Measurements from ENCODE around the gene DIS3L2.
"Not testable (repeated sequence)": the region's sequence is repeated elsewhere in the genome, so short reads cannot be mapped to it uniquely, and the experiment has no call there.

DNA sequence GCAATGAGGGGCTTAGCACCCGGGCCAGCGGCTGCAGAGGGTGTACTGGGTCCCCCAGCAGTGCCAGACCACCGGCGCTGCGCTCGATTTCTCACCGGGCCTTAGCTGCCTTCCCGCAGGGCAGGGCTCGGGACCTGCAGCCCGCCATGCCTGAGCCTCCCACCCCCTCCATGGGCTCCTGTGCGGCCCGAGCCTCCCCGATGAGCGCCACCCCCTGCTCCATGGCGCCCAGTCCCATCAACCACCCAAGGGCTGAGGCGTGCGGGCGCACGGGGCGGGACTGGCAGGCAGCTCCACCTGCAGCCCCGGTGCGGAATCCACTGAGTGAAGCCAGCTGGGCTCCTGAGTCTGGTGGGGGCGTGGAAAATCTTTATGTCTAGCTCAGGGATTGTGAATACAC lies 404.9 kb downstream of the DIS3L2 start:
- TF ChIP-seq, protein P1, sequence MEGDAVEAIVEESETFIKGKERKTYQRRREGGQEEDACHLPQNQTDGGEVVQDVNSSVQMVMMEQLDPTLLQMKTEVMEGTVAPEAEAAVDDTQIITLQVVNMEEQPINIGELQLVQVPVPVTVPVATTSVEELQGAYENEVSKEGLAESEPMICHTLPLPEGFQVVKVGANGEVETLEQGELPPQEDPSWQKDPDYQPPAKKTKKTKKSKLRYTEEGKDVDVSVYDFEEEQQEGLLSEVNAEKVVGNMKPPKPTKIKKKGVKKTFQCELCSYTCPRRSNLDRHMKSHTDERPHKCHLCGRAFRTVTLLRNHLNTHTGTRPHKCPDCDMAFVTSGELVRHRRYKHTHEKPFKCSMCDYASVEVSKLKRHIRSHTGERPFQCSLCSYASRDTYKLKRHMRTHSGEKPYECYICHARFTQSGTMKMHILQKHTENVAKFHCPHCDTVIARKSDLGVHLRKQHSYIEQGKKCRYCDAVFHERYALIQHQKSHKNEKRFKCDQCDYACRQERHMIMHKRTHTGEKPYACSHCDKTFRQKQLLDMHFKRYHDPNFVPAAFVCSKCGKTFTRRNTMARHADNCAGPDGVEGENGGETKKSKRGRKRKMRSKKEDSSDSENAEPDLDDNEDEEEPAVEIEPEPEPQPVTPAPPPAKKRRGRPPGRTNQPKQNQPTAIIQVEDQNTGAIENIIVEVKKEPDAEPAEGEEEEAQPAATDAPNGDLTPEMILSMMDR (conservative IDR thresholded peaks at IDR 0.05; ENCODE audit: low read depth, low read length) = not testable (repeated sequence)
- not testable (repeated sequence) for TF ChIP-seq POLR2A (IDR thresholded peaks at IDR 0.05; ENCODE audit: low read depth, low read length); CEBPB (IDR thresholded peaks at IDR 0.05; ENCODE audit: low read depth, low read length); ELK1 (IDR thresholded peaks at IDR 0.05; ENCODE audit: borderline replicate concordance, low read depth, low read length); BHLHE40 (IDR thresholded peaks at IDR 0.05; ENCODE audit: low read depth, low read length); MAFK (IDR thresholded peaks at IDR 0.05; ENCODE audit: low read depth, low read length); SMC3 (IDR thresholded peaks at IDR 0.05; ENCODE audit: low read depth, low read length); MXI1 (IDR thresholded peaks at IDR 0.05; ENCODE audit: borderline replicate concordance, low read depth, low read length); RAD21 (IDR thresholded peaks at IDR 0.05; ENCODE audit: low read length); USF2 (IDR thresholded peaks at IDR 0.05; ENCODE audit: low read depth, low read length); RFX5 (IDR thresholded peaks at IDR 0.05; ENCODE audit: low read depth, low read length); RCOR1 (IDR thresholded peaks at IDR 0.05; ENCODE audit: insufficient replicate concordance, low read length); FOS (IDR thresholded peaks at IDR 0.05; ENCODE audit: low read depth, low read length)
